ENCODE results near the gene LRRC47.

GRCh38 chr1:3803905-3804626 lies 7.8 kb upstream of the LRRC47 start:
- TF ChIP-seq, protein P1, sequence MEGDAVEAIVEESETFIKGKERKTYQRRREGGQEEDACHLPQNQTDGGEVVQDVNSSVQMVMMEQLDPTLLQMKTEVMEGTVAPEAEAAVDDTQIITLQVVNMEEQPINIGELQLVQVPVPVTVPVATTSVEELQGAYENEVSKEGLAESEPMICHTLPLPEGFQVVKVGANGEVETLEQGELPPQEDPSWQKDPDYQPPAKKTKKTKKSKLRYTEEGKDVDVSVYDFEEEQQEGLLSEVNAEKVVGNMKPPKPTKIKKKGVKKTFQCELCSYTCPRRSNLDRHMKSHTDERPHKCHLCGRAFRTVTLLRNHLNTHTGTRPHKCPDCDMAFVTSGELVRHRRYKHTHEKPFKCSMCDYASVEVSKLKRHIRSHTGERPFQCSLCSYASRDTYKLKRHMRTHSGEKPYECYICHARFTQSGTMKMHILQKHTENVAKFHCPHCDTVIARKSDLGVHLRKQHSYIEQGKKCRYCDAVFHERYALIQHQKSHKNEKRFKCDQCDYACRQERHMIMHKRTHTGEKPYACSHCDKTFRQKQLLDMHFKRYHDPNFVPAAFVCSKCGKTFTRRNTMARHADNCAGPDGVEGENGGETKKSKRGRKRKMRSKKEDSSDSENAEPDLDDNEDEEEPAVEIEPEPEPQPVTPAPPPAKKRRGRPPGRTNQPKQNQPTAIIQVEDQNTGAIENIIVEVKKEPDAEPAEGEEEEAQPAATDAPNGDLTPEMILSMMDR (IDR thresholded peaks at IDR 0.05; ENCODE audit: control extremely low read depth in 1 of 3, insufficient read depth in 1 of 3, low read depth in 1 of 3, low read length in 3 of 3) = no peak
- TF ChIP-seq POLR2A (IDR thresholded peaks at IDR 0.05; ENCODE audit: control extremely low read depth in 1 of 2, low read depth in 2 of 2, low read length in 2 of 2) (no peak), MAX (IDR thresholded peaks at IDR 0.05) (no peak), E2F6 (IDR thresholded peaks at IDR 0.05) (no peak), RFX5 (IDR thresholded peaks at IDR 0.05; ENCODE audit: borderline replicate concordance, low read depth, low read length) (no peak)

Data from H1 (cell line).